ENCODE data around the gene RAPGEF1.
A peak's percentile ranks its signal among the peaks of the same experiment; 100 is the strongest.
"Not testable (repeated sequence)": the region's sequence is repeated elsewhere in the genome, so short reads cannot be mapped to it uniquely, and the experiment has no call there.

The RAPGEF1 gene

DNA sequence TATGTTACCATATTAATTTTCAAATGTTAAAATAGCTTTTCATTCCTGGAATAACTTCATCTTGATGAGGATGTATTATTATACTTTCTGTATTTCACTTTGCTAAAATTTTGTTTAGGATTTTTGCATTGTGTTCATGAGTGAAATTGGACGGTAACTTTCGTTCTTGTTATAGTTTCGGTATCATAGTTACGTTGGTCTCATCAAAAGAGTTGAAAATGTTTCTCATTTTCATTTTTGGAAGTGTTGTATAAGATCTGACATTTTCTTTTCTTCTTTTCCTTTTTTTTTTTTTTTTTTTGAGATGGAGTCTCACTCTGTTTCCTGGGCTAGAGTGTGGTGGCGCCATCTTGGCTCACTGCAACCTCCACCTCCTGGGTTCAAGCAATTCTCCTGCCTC, 174.5 kb downstream of the RAPGEF1 start:
- DNase-seq (ENCODE audit: low spot score): no peak
- no peak for FAIRE-seq

- DNase-seq (ENCODE audit: low spot score) (peak; percentile 48), FAIRE-seq (no peak)
These were observed 177.6 kb downstream of the RAPGEF1 start for GRCh38 chr9:131562032-131562959.

DNA sequence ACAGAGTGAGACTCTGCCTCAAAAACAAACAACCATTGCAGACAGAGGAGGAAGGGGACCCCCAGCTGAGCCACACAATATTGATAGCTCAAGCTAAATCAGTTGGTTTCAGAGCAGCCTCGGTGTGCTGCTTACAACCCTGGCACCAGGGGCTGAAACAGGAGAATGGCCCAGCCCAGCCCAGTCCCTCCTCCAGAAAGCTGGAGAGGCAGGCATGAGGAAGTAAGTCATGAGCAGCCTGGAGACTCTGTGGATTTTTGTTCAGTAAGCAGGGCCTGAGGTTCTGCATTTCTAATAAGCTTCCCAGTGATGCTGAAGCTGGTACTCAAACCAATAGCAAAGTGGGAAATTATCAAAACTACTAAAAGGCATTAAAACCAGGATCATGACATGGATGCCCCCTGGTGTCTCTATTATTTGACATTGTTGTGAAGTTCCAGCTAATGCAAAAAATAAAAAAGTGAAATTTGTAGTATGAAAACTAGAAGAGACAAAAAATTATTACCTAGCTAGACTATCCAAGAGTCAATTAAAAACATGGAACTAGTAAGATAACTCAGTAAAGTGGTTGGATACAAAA, 180.4 kb downstream of the RAPGEF1 start:
- FAIRE-seq: no peak

DNA sequence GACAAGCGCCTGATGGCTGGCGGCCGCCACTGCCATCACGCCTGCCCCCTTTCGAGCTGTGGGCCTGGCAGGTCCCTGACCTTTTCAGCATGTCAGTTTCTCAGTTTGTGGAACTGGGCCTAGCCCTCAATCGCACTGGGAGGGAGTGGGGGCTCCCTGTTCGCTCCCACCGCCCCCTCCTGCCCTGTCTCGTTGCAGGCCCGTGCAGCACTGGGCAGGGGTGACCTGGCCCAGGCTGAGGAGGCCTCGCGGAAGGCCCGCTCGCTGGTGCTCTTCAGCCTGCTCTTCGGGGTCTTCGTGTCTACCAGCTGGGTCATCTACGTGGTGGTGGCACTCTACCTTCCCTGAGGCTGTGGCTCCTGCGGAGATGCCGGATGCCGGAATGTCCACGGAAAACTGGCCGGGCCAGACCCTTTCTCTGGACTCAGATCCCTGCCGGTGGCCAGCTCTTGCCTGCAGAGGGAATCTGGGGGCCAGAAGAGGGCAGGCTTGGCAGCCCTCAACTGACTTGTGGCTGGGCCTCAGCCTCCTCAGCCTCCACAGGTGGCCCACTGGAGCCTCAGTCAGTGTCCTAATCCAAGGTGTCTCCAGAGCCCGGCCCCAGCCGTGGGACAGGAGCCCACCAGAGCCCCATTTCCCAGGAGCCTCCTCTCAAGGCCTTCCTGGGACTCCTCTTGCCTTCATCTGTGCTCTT, 181.9 kb downstream of the RAPGEF1 start:
- FAIRE-seq: no peak
- DNase-seq (ENCODE audit: low spot score): no peak

More for the DNA sequence above, 180.4 kb downstream of the RAPGEF1 start:
- no peak for DNase-seq (ENCODE audit: low spot score)

DNA sequence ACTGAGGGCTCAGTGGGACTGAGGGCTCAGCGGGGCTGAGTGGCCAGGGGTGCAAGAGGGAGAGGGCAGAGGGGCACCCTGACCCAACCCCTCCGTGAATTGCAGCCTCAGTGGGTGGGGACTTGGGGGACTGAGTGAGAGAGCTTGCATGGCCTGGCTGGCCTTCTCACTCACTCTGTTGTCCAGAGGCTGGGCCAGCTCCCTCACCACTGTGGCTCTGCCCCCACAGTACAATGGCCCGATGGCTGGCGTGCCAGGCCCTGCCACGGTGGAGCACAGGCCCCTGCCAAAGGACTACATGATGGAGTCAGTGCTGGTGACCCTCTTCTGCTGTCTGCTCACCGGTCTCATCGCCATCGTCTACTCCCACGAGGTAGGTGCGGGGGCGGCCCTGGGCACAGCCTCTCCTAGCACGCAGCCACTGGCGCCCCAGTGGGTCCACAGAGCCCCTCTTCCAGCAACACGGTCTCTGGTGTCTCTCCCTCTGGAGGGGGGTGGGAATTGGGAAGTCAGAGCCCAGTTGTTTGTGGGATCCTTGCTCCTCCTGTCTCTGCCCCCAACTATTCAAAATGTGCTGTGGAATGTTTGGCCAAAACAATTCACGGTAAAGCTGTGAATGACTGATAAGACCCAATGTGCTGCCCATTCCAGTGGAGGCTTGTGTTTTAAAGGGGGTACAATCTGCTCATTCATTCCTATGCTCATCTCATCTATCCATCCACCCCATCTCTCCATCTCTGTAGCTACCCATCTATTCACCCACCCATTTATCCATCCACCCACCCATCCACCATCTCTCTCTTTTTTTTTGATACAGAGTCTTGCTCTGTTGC, 183.8 kb downstream of the RAPGEF1 start:
- FAIRE-seq: no peak
- DNase-seq (ENCODE audit: low spot score): no peak

DNA sequence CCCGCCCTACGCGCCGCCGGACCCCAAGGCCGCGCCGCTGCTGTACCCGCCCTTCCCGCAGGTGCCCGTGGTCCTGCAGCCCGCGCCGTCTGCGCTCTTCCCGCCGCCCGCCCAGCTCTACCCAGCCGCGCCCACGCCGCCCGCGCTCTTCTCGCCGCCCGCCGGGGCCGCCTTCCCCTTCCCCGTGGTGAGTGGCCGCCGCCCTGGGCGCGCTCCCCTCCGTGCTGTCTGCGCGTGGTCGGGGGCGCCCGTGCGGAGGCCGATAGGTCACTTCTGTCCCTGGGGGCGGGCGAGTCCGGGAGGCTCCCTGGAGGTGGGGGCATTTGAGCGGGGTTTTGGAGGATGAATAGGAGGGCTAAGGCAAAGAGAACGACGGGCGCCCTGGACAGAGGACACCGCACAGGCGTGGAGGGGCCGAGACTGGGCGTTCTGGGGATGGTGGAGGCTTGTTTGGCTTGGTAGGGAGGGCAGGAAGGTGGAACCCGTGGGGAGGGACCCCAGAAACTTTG, 185.0 kb downstream of the RAPGEF1 start:
- no peak for FAIRE-seq
- no peak for DNase-seq (ENCODE audit: low spot score)

GRCh38 chr9:131554087-131554842, 185.6 kb downstream of the RAPGEF1 start:
- FAIRE-seq (no peak), DNase-seq (ENCODE audit: low spot score) (no peak)

DNA sequence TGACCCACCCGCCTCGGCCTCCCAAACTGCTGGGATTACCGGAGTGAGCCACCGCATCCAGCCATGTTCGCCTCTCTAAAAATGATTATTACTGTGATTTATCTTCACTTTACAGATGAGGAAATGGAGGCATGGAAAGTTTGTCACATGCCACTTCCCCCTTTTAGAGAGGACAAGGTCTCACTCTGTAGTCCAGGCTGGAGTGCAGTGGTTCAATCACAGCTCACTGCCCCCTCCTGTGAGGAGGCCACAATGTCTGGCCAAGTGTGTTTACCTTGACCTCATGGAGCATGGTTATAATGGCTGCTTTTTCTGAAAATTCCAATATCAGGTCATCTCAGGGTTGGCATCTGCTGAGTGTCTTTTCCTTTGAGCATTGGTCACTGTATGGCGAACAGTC, 187.8 kb downstream of the RAPGEF1 start:
- FAIRE-seq: no peak
- DNase-seq (ENCODE audit: low spot score): no peak

GRCh38 chr9:131550465-131550864, 189.4 kb downstream of the RAPGEF1 start:
- not testable (repeated sequence) for DNase-seq (ENCODE audit: low spot score); FAIRE-seq

DNA sequence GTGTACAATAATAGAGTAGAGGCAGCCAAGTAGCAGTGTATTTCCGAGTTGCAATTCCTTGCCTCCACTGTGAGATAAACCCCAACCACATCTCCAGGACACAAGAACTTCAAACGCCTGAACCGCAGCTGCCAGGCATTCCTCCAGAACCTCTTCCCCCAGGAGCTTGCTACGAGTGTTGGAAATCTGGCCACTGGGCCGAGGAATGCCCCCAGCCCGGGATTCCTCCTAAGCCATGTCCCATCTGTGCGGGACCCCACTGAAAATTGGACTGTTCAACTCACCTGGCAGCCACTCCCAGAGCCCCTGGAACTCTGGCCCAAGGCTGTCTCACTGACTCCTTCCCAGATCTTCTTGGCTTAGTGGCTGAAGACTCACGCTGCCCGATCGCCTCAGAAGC, 190.7 kb downstream of the RAPGEF1 start:
- not testable (repeated sequence) for DNase-seq (ENCODE audit: low spot score); FAIRE-seq

DNA sequence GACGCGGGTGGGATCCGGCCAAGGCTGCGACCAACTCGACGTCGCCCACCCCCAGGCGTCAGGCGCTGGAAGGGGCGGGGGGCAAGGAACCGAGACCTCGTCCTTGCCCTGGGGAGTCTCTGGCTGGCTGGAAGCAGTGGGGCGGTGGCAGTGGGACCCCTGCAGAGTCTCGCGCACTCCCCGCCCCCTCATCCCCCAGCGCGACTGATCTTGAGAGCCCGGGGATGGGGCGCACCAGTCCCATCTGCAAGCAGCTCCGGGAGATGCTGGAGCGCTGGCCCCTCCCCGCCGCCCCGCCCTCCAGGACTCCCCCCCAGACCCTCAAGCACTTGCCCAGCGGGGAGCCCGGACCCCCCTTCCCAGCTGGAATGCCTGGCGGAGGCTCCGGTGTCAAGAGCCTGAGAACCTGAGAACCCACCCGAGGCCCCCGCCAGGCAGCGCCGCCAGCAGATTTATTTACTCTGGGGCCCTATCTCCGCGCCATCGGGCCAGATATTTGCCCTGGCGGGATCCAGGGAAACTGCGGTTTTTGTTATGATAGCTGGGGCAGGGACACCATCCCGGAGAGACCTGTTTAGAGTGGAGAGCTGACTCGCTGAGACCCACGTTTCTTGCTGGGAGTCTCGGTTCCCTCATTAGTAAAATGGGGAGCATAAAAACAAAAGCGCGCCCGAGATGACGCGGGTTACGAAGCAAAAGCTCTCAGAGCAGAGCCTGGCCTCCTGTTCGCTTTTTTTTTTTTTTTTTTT, 193.4 kb downstream of the RAPGEF1 start:
- FAIRE-seq (no peak), DNase-seq (ENCODE audit: low spot score) (peak; percentile 67)

DNA sequence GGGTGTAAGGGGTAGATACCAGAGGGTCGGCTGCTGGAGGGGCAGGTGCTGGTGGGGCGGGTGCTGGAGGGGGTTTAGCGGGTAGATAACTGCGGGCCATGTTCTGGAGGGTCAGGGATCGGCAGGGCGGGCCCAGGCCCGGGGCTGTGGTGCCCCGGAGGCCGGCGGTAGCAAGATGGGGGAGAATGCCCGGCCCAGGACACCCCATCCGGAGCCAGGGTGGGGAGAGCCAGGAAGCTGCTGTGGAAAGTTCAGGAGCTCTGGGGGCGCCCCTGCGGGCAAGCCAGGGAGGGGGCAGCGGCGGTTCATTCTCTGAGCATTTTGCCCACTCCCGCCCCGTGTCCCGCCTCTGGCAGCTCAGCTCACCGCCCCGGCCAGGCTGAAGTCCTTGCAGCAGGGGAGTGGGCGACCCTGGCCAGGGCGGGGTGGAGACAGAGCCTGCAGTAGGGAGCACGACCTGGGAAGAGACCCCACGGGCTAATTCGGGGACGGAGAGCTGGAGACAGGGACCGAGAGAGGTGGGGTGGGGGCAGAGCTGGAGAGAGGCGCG, 194.0 kb downstream of the RAPGEF1 start:
- DNase-seq (ENCODE audit: low spot score) (no peak), FAIRE-seq (no peak)

DNA sequence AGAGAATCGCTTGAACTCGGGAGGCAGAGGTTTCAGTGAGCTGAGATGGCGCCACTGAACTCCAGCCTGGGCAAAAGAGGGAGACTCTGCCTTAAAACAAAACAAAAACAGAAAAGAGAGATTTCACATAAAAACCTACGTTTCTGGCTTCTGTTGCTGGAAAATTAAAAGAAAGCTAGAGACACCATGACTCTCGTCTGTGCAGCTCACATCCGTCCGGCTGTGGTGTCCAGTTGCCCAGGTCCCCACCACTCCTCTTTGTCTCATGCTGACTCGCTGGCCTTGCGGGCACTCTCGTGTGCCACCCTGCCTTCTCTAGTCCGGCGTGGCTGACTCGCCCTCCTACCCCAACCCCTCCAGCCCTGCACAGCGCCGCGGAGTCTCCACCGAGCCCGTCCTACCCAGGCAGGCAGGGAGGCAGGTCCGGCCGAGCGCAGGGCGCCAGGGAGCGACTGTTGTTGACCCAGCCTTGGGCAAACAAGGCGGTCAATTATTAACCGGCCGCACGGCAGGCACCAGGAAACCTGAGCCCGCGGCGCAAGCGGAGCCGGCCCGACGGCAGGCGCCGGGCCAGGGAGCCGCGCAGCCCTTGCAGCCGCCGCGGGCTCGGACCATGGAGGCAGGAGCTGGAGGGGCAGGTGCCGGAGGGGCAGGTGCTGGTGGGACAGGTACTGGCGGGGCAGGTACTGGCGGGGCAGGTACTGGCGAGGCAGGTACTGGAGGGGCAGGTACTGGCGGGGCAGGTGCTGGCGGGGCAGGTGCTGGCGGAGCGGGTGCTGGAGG, 194.7 kb downstream of the RAPGEF1 start, which contains the start of gene PRRT1B:
Gene PRRT1B, plus strand, starts transcription at position 521 of the 783 bp plus-strand sequence. Its CDS starts 93 bp downstream, at position 614.
- DNase-seq (ENCODE audit: low spot score) (no peak), FAIRE-seq (no peak)

GRCh38 chr9:131543141-131543540, 196.7 kb downstream of the RAPGEF1 start:
- FAIRE-seq: no peak
- no peak for DNase-seq (ENCODE audit: low spot score)

DNA sequence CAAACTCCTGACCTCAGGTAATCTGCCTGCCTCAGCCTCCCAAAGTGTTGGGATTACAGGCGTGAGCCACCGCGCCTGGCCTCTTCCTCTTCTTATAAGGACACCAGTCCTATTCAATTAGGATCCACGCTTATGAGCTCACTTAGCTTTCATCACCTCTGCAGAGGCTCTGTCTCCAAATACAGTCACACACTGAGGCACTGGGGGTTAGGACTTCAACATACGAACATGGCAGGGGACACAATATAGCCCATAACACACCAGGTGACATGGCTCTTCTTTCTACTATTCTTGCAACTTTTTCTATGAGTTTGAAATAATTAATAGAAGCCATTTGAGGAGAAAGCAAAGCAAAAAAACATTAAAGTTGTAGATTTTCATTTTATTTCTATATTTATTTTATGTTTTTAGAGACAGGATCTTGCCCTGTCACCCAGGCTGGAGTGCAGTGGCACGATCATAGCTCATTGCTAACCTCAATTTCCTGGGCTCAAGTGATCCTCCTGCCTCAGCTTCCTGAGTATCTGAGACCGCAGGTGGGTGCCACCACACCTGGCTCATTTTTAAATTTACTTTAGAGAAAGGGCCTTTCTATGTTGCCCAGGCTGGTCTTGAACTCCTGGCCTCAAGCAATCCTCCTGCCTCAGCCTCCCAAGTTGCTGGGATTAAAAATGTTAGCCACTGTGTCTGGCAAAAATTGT, 200.5 kb downstream of the RAPGEF1 start:
- DNase-seq (ENCODE audit: low spot score): no peak
- FAIRE-seq: no peak

GRCh38 chr9:131537946-131538345, 201.9 kb downstream of the RAPGEF1 start:
- DNase-seq (ENCODE audit: low spot score) (no peak), FAIRE-seq (no peak)

GRCh38 chr9:131534721-131535237, 205.1 kb downstream of the RAPGEF1 start:
- DNase-seq (ENCODE audit: low spot score) (no peak), FAIRE-seq (no peak)

Data from urothelium cell line (cell line).